Esophagus (tissue), 2 donors: Measurements from ENCODE around the gene SLC41A2. TPM values are rescaled to one million over a fixed set of nuclear protein-coding genes. Genes with fewer than 3 reads are reported as not detected.
A peak's percentile ranks its signal among the peaks of the same experiment; 100 is the strongest.

Source experiments
- H3K27ac ChIP-seq, 2 donors: one replicate each; pipeline ENCODE4 v1.5.1; 2013; ENCODE audit warnings: low read depth in 2 of 2, mild to moderate bottlenecking in 2 of 2, inconsistent platforms in 1 of 2, low read length in 1 of 2, moderate library complexity in 1 of 2
- H3K27me3 ChIP-seq, 2 donors: one replicate each; pipeline ENCODE4 v1.6.1; 2013; ENCODE audit warnings: low read length in 2 of 2, control low read depth in 1 of 2, mild to moderate bottlenecking in 1 of 2; ENCODE audit not compliant: insufficient read depth in 2 of 2, control insufficient read depth in 1 of 2
- H3K36me3 ChIP-seq, 2 donors: one replicate each; pipeline ENCODE4 v1.6.1; 2013; ENCODE audit warnings: low read length in 1 of 2; ENCODE audit not compliant: control insufficient read depth in 2 of 2, insufficient read depth in 2 of 2
- H3K4me1 ChIP-seq, 2 donors: one replicate each; pipeline ENCODE4 v1.6.1; 2013; ENCODE audit warnings: low read length in 1 of 2; ENCODE audit not compliant: control insufficient read depth in 2 of 2, insufficient read depth in 2 of 2
- H3K4me3 ChIP-seq, 2 donors: one replicate each; pipeline ENCODE4 v1.5.1; 2013; ENCODE audit warnings: low read length in 2 of 2, mild to moderate bottlenecking in 2 of 2, low read depth in 1 of 2, moderate library complexity in 1 of 2
- H3K9me3 ChIP-seq, 2 donors: one replicate each; pipeline ENCODE4 v1.6.1; 2013; ENCODE audit warnings: mild to moderate bottlenecking in 2 of 2, low read depth in 1 of 2, low read length in 1 of 2, moderate library complexity in 1 of 2; ENCODE audit not compliant: control insufficient read depth in 2 of 2, insufficient read depth in 1 of 2
- WGBS, 2 donors: extraction: QIAGEN DNeasy Blood & Tissue Kit; methylation state at CpG; one replicate each; pipeline ENCODE4 v1.1.7; 2013; 5-methylcytosine and 5-hydroxymethylcytosine counted together
- polyA plus RNA-seq, 2 donors: library from polyadenylated mRNA; stranded (reverse); fragments of 200-250 nt; gene quantifications; one replicate each; pipeline ENCODE4 v1.2.3, GENCODE V29; 2013
- donor health status: healthy with polysubstance abuse.
- donor health status: Bipolar disorder and iron deficiency.

Gene SLC41A2
- under 1 TPM; 0.22 to 0.47 TPM for polyA plus RNA-seq

GRCh38 chr12:104958001-104958804 is at the start of gene SLC41A2:
Gene SLC41A2 (minus strand): TSS chr12:104958290. CDS start chr12:104928527, 29,763 bp downstream.
- no peaks in the 10 kb centered on the region for H3K9me3 ChIP-seq
- H3K4me3 ChIP-seq = peak within 1 kb of the TSS; percentile 59 to 69
- H3K36me3 ChIP-seq = no peaks in the 10 kb centered on the region
- WGBS, 2 donors = 1% methylated on average over 50 to 83 of the region's 83 CpGs
- H3K27ac ChIP-seq = peak within 1 kb of the TSS; percentile 66 to 81
- no peaks in the 10 kb centered on the region for H3K27me3 ChIP-seq
- H3K4me1 ChIP-seq = peaks cover 2 to 5% of the 10 kb centered on the region in 2 donors

- H3K4me3 ChIP-seq = no peak overlapping the region
- peaks cover 0 to 5% of the 10 kb centered on the region in 2 donors for H3K4me1 ChIP-seq
- H3K27ac ChIP-seq = no peak overlapping the region
- H3K9me3 ChIP-seq = no peaks in the 10 kb centered on the region
- H3K36me3 ChIP-seq = peaks cover 5 to 7% of the 10 kb centered on the region in 2 donors
- H3K27me3 ChIP-seq = no peaks in the 10 kb centered on the region
Observed at GRCh38 chr12:105001476-105001875, 43.4 kb upstream of the SLC41A2 start.

GRCh38 chr12:104999347-104999685 is 41.2 kb upstream of the SLC41A2 start:
- H3K36me3 ChIP-seq = peaks cover 6 to 10% of the 10 kb centered on the region in 2 donors
- H3K9me3 ChIP-seq = no peaks in the 10 kb centered on the region
- no peak overlapping the region for H3K27ac ChIP-seq
- H3K4me3 ChIP-seq = no peak overlapping the region
- no peaks in the 10 kb centered on the region for H3K27me3 ChIP-seq
- 72 to 79% methylated on average over 7 of the region's 7 CpGs for WGBS, 2 donors
- H3K4me1 ChIP-seq = peaks cover 0 to 5% of the 10 kb centered on the region in 2 donors

GRCh38 chr12:104998423-104999346 is 40.6 kb upstream of the SLC41A2 start:
- H3K9me3 ChIP-seq = no peaks in the 10 kb centered on the region
- no peak overlapping the region for H3K27ac ChIP-seq
- peaks cover 7 to 10% of the 10 kb centered on the region in 2 donors for H3K36me3 ChIP-seq
- no peaks in the 10 kb centered on the region for H3K27me3 ChIP-seq
- peaks cover 0 to 5% of the 10 kb centered on the region in 2 donors for H3K4me1 ChIP-seq
- H3K4me3 ChIP-seq = no peak overlapping the region
- WGBS, 2 donors = 55 to 78% methylated on average over 15 of the region's 15 CpGs

GRCh38 chr12:104997541-104997940 is 39.5 kb upstream of the SLC41A2 start:
- Histone ChIP-seq H3K9me3 (no peaks in the 10 kb centered on the region), H3K36me3 (peaks cover 7 to 13% of the 10 kb centered on the region in 2 donors), H3K27me3 (no peaks in the 10 kb centered on the region), H3K4me1 (peaks cover 0 to 5% of the 10 kb centered on the region in 2 donors), H3K4me3 (no peak overlapping the region), H3K27ac (no peak overlapping the region)
- WGBS, 2 donors = 90% methylated on average over 3 of the region's 3 CpGs

- H3K36me3 ChIP-seq = peaks cover 9 to 13% of the 10 kb centered on the region in 2 donors
- 82 to 84% methylated on average over 3 of the region's 3 CpGs for WGBS, 2 donors
Observed at GRCh38 chr12:104994336-104994735, 36.2 kb upstream of the SLC41A2 start.

GRCh38 chr12:104991565-104992128 is 33.6 kb upstream of the SLC41A2 start:
- WGBS, 2 donors = 72 to 73% methylated on average over 3 of the region's 3 CpGs
- Histone ChIP-seq H3K9me3 (no peaks in the 10 kb centered on the region), H3K36me3 (peaks cover 6% of the 10 kb centered on the region in 2 donors), H3K27me3 (no peaks in the 10 kb centered on the region), H3K4me3 (no peak overlapping the region), H3K4me1 (no peaks in the 10 kb centered on the region), H3K27ac (no peak overlapping the region)

More at GRCh38 chr12:104994336-104994735, 36.2 kb upstream of the SLC41A2 start:
- Histone ChIP-seq H3K4me1 (peaks cover 0 to 5% of the 10 kb centered on the region in 2 donors), H3K9me3 (no peaks in the 10 kb centered on the region), H3K27ac (no peak overlapping the region), H3K4me3 (no peak overlapping the region), H3K27me3 (no peaks in the 10 kb centered on the region)

GRCh38 chr12:104990950-104991349 is 32.9 kb upstream of the SLC41A2 start:
- 92 to 94% methylated on average over 4 of the region's 4 CpGs for WGBS, 2 donors
- Histone ChIP-seq H3K9me3 (no peaks in the 10 kb centered on the region), H3K27ac (no peak overlapping the region), H3K36me3 (peaks cover 6% of the 10 kb centered on the region in 2 donors), H3K4me1 (no peaks in the 10 kb centered on the region), H3K4me3 (no peak overlapping the region), H3K27me3 (no peaks in the 10 kb centered on the region)
